Dermis blood vessel endothelial cell (primary cell): ENCODE results near the gene RASA3. TPM values are rescaled to one million over a fixed set of nuclear protein-coding genes. Genes with fewer than 3 reads are reported as not detected.

Source experiments
- DNase-seq: peaks from one replicate; pipeline ENCODE4 v3.0.0; 2010
- total RNA-seq: library from RNA; depleted of rRNA; stranded (reverse); fragments of >200 nt; gene quantifications from 2 replicates; pipeline ENCODE4 v1.2.3, GENCODE V29; 2014

Gene RASA3
- total RNA-seq, 1 donor from 2014 or later: 35.4 TPM

GRCh38 chr13:114015111-114015968 is 117.1 kb downstream of the RASA3 start:
- no peak for DNase-seq

- no peak for DNase-seq
These were observed 118.3 kb downstream of the RASA3 start for GRCh38 chr13:114013952-114014629.

GRCh38 chr13:114013336-114013735 is 119.1 kb downstream of the RASA3 start:
- DNase-seq: no peak

GRCh38 chr13:114012921-114013320 is 119.5 kb downstream of the RASA3 start:
- no peak for DNase-seq

GRCh38 chr13:114012141-114012540 is 120.3 kb downstream of the RASA3 start:
- no peak for DNase-seq

GRCh38 chr13:114011226-114011625 is 121.2 kb downstream of the RASA3 start:
- no peak for DNase-seq

- DNase-seq: no peak
These were observed 121.9 kb downstream of the RASA3 start for GRCh38 chr13:114010401-114011101.

GRCh38 chr13:114009590-114010400 is 122.6 kb downstream of the RASA3 start:
- no peak for DNase-seq

GRCh38 chr13:114008964-114009589 is 123.3 kb downstream of the RASA3 start:
- DNase-seq: no peak

- no peak for DNase-seq
These were observed 124.9 kb downstream of the RASA3 start for GRCh38 chr13:114007566-114007965.

GRCh38 chr13:114005206-114005724 is 127.2 kb downstream of the RASA3 start:
- DNase-seq: no peak

- DNase-seq: peak; percentile 97
These were observed 127.8 kb downstream of the RASA3 start for GRCh38 chr13:114004420-114005205.

- DNase-seq: no peak
These were observed 129.6 kb downstream of the RASA3 start for GRCh38 chr13:114002771-114003321.

GRCh38 chr13:114002009-114002544 is 130.3 kb downstream of the RASA3 start:
- no peak for DNase-seq

- no peak for DNase-seq
These were observed 131.0 kb downstream of the RASA3 start for GRCh38 chr13:114001331-114002008.

GRCh38 chr13:114000151-114001040 is 132.0 kb downstream of the RASA3 start:
- no peak for DNase-seq

GRCh38 chr13:113999618-113999910 is 132.9 kb downstream of the RASA3 start:
- no peak for DNase-seq

- no peak for DNase-seq
These were observed 133.4 kb downstream of the RASA3 start for GRCh38 chr13:113998781-113999617.
